Neural progenitor cell (in vitro differentiated cells): ENCODE measurements around the gene GPR158.

ENCODE experiments used
- CTCF ChIP-seq: fragments of 200-600 bp; sonication (generic); IDR thresholded peaks from 2 replicates; pipeline ENCODE4 v1.5.1; 2017; ENCODE audit warnings: antibody characterized with exemption, mild to moderate bottlenecking
- EZH2phosphoT487 ChIP-seq: fragments of 200-600 bp; sonication (generic); IDR thresholded peaks from 2 replicates; pipeline ENCODE4 v1.6.1; 2017; ENCODE audit warnings: antibody characterized with exemption

- TF ChIP-seq EZH2phosphoT487: no peak
- TF ChIP-seq CTCF: no peak
Measured at GRCh38 chr10:25384618-25385017, 209.8 kb downstream of the GPR158 start.
